ENCODE measurements around the gene KRTDAP.

Gene KRTDAP

DNA sequence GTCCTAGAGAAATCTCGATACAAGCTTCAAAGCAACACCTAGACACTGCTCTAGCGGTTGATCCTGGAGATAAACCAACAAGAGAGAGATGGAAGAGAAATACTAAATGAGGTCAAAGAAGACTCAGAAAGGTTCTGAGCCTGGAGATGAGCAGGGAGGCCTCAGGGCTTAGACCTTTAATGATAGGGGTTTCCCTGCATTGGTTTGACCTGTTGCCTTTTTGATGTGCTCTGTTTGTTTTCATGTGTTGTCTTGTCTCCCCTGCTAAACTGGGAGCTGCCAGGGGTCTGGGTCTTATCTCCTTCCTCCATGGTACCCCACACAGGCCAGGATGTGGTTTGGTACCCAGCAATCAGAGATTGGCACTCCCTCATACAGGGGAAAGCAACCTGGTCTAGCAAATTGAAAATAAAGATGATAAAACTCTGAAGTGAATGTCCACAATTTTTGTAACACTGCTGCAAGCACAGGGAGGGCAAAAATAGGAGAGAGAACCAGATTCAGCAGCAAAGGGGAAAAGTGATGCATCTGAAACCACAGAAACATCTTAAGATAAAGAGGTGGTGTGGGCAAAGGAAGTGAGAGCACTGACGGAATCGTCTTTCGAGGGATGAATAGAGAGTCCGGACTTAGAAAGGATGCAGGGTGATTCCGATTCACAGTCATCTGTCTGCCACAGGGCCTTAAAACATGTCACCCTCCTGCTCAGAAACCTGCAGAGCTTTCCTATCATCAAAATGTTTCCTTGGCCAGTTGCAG, 38.7 kb downstream of the KRTDAP start:
- TF ChIP-seq, protein P1, sequence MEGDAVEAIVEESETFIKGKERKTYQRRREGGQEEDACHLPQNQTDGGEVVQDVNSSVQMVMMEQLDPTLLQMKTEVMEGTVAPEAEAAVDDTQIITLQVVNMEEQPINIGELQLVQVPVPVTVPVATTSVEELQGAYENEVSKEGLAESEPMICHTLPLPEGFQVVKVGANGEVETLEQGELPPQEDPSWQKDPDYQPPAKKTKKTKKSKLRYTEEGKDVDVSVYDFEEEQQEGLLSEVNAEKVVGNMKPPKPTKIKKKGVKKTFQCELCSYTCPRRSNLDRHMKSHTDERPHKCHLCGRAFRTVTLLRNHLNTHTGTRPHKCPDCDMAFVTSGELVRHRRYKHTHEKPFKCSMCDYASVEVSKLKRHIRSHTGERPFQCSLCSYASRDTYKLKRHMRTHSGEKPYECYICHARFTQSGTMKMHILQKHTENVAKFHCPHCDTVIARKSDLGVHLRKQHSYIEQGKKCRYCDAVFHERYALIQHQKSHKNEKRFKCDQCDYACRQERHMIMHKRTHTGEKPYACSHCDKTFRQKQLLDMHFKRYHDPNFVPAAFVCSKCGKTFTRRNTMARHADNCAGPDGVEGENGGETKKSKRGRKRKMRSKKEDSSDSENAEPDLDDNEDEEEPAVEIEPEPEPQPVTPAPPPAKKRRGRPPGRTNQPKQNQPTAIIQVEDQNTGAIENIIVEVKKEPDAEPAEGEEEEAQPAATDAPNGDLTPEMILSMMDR (conservative IDR thresholded peaks at IDR 0.05; ENCODE audit: low read length) = no peak
- H3K4me3 ChIP-seq (ENCODE audit: low read length) = no peak overlapping the region
- no peak for DNase-seq (ENCODE audit: low read depth)

GRCh38 chr19:35449359-35450043, 40.8 kb downstream of the KRTDAP start:
- no peak overlapping the region for H3K4me3 ChIP-seq (ENCODE audit: low read length)
- DNase-seq (ENCODE audit: low read depth) = no peak
- TF ChIP-seq, protein P1 (conservative IDR thresholded peaks at IDR 0.05; ENCODE audit: low read length) = no peak

GRCh38 chr19:35447606-35448469, 42.4 kb downstream of the KRTDAP start, which contains the start of gene FFAR2:
Gene FFAR2 (plus strand): TSS chr19:35448257. CDS start chr19:35449715, 1,458 bp downstream.
- no peak for DNase-seq (ENCODE audit: low read depth)
- TF ChIP-seq, protein P1 (conservative IDR thresholded peaks at IDR 0.05; ENCODE audit: low read length) = no peak
- H3K4me3 ChIP-seq (ENCODE audit: low read length) = no peak within 1 kb of the TSS

GRCh38 chr19:35445826-35446593, 44.3 kb downstream of the KRTDAP start:
- no peak for DNase-seq (ENCODE audit: low read depth)
- no peak overlapping the region for H3K4me3 ChIP-seq (ENCODE audit: low read length)
- TF ChIP-seq, protein P1 (conservative IDR thresholded peaks at IDR 0.05; ENCODE audit: low read length) = no peak

- no peak overlapping the region for H3K4me3 ChIP-seq (ENCODE audit: low read length)
- DNase-seq (ENCODE audit: low read depth) = no peak
- TF ChIP-seq, protein P1 (conservative IDR thresholded peaks at IDR 0.05; ENCODE audit: low read length) = no peak
These were observed 45.5 kb downstream of the KRTDAP start for GRCh38 chr19:35444735-35445134.

DNA sequence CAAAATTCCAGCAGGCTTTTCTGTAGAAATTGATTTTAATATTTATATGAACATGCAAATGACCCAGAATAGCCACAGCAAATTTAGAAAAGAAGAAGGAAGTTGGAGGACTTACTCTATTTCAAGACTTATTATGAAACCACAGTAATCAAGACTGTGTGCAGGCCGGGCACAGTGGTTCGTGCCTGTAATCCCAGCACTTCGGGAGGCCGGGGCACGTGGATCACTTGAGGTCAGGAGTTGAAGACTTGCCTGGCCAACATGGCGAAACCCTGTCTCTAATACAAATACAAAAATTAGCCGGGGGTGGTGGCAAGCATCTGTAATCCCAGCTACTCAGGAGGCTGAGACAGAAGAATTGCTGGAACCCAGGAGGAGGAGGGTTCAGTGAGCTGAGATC, 48.2 kb downstream of the KRTDAP start:
- DNase-seq (ENCODE audit: low read depth) = no peak
- TF ChIP-seq, protein P1 (conservative IDR thresholded peaks at IDR 0.05; ENCODE audit: low read length) = no peak
- no peak overlapping the region for H3K4me3 ChIP-seq (ENCODE audit: low read length)
